22Rv1 (cell line): ENCODE results near the gene KLC1.

Experiments used
- H3K27ac ChIP-seq: fragments of 450-650 bp; 2 replicates; pipeline ENCODE4 v1.5.1; 2017
- CTCF ChIP-seq: fragments of 450-650 bp; IDR thresholded peaks from 2 replicates; pipeline ENCODE4 v1.5.1; 2017; ENCODE audit warnings: mild to moderate bottlenecking
- ZFX ChIP-seq: fragments of 450-650 bp; IDR thresholded peaks from 2 replicates; pipeline ENCODE4 v1.6.1; 2017; ENCODE audit warnings: antibody characterized with exemption, borderline replicate concordance

Gene KLC1

GRCh38 chr14:103707329-103708263 is 78.6 kb downstream of the KLC1 start:
- no peak overlapping the region for H3K27ac ChIP-seq
- no peak for TF ChIP-seq CTCF
- no peak for TF ChIP-seq ZFX

- TF ChIP-seq CTCF (no peak), ZFX (no peak)
Measured at GRCh38 chr14:103708750-103709187, 79.8 kb downstream of the KLC1 start.

GRCh38 chr14:103709814-103710213 is 80.8 kb downstream of the KLC1 start:
- peak overlapping the region; percentile 85 for H3K27ac ChIP-seq

More at GRCh38 chr14:103708750-103709187, 79.8 kb downstream of the KLC1 start:
- H3K27ac ChIP-seq: no peak overlapping the region

GRCh38 chr14:103710771-103711377 is 81.9 kb downstream of the KLC1 start:
- peak overlapping the region; percentile 85 for H3K27ac ChIP-seq
- no peak for TF ChIP-seq CTCF
- TF ChIP-seq ZFX: no peak

More at GRCh38 chr14:103709814-103710213, 80.8 kb downstream of the KLC1 start:
- no peak for TF ChIP-seq ZFX
- TF ChIP-seq CTCF: no peak

GRCh38 chr14:103711516-103712431 is 82.8 kb downstream of the KLC1 start:
- H3K27ac ChIP-seq: peak overlapping the region; percentile 85
- TF ChIP-seq CTCF (no peak), ZFX (no peak)

GRCh38 chr14:103712633-103713247 is 83.7 kb downstream of the KLC1 start:
- peak overlapping the region; percentile 85 for H3K27ac ChIP-seq
- no peak for TF ChIP-seq ZFX
- no peak for TF ChIP-seq CTCF
